ENCODE measurements around the gene OSBPL8.

GRCh38 chr12:76391461-76391860 is 168.1 kb downstream of the OSBPL8 start:
- TF ChIP-seq JUND (IDR thresholded peaks at IDR 0.05; ENCODE audit: low read depth, low read length), result no peak
- TF ChIP-seq REST (IDR thresholded peaks at IDR 0.05; ENCODE audit: low read depth, low read length), result no peak
- no peak for TF ChIP-seq POLR2A (IDR thresholded peaks at IDR 0.05; ENCODE audit: low read depth, low read length)
- TF ChIP-seq NFYA (IDR thresholded peaks at IDR 0.05; ENCODE audit: borderline replicate concordance, low read depth, low read length), result no peak
- no peak for TF ChIP-seq CEBPB (IDR thresholded peaks at IDR 0.05; ENCODE audit: borderline replicate concordance in 1 of 2, low read depth in 2 of 2, low read length in 2 of 2)
- no peak for TF ChIP-seq HDAC2 (IDR thresholded peaks at IDR 0.05)
- TF ChIP-seq CTCF (IDR thresholded peaks at IDR 0.05 in 2 of 3, conservative IDR thresholded peaks at IDR 0.05 in 1 of 3; ENCODE audit: control insufficient read depth in 2 of 3, extremely low read depth in 1 of 3, insufficient read depth in 1 of 3, low read depth in 3 of 3, low read length in 3 of 3), result no peak
- TF ChIP-seq USF2 (IDR thresholded peaks at IDR 0.05; ENCODE audit: borderline replicate concordance, low read depth, low read length), result no peak
- no peak for TF ChIP-seq ZNF687 (IDR thresholded peaks at IDR 0.05)
- no peak for TF ChIP-seq CUX1 (IDR thresholded peaks at IDR 0.05; ENCODE audit: insufficient replicate concordance, low read depth, low read length)
- TF ChIP-seq SRF (IDR thresholded peaks at IDR 0.05; ENCODE audit: low read depth in 2 of 2, low read length in 2 of 2), result no peak
- TF ChIP-seq POLR2AphosphoS5 (IDR thresholded peaks at IDR 0.05; ENCODE audit: low read length), result no peak
- TF ChIP-seq NFIC (IDR thresholded peaks at IDR 0.05; ENCODE audit: low read depth, low read length), result no peak
- TF ChIP-seq RAD51 (IDR thresholded peaks at IDR 0.05), result no peak

Measured in GM12878 (cell line).